Activated effector memory CD4-positive, alpha-beta T cell treated with Interleukin-2 at 50 U/mL for 16 hours (primary cell): Measurements from ENCODE around the gene TTLL9.
"Not testable (repeated sequence)": the region's sequence is repeated elsewhere in the genome, so short reads cannot be mapped to it uniquely, and the experiment has no call there.

Experiments
- DNase-seq: peaks from one replicate; pipeline ENCODE4 v3.0.0-alpha.2; 2020

TTLL9 gene

GRCh38 chr20:31921480-31921879 lies 51.0 kb downstream of the TTLL9 start:
- not testable (repeated sequence) for DNase-seq

GRCh38 chr20:31922181-31922580 lies 51.7 kb downstream of the TTLL9 start:
- DNase-seq, result no peak

- DNase-seq, result no peak
Observed at GRCh38 chr20:31922588-31922987, 52.2 kb downstream of the TTLL9 start.

- no peak for DNase-seq
Observed at GRCh38 chr20:31923388-31924331, 53.2 kb downstream of the TTLL9 start.

GRCh38 chr20:31924561-31924960 lies 54.1 kb downstream of the TTLL9 start:
- DNase-seq, result no peak

GRCh38 chr20:31925631-31926030 lies 55.2 kb downstream of the TTLL9 start:
- DNase-seq, result no peak

- no peak for DNase-seq
Observed at GRCh38 chr20:31926493-31926892, 56.1 kb downstream of the TTLL9 start.

- DNase-seq, result no peak
Observed at GRCh38 chr20:31927627-31928159, 57.3 kb downstream of the TTLL9 start.

- not testable (repeated sequence) for DNase-seq
Observed at GRCh38 chr20:31929631-31930030, 59.2 kb downstream of the TTLL9 start.

GRCh38 chr20:31930779-31931178 lies 60.3 kb downstream of the TTLL9 start:
- no peak for DNase-seq

GRCh38 chr20:31933698-31934097 lies 63.3 kb downstream of the TTLL9 start:
- DNase-seq, result no peak

GRCh38 chr20:31934491-31934890 lies 64.1 kb downstream of the TTLL9 start:
- no peak for DNase-seq

GRCh38 chr20:31934968-31935764 lies 64.7 kb downstream of the TTLL9 start:
- no peak for DNase-seq

GRCh38 chr20:31936420-31936819 lies 66.0 kb downstream of the TTLL9 start:
- no peak for DNase-seq

- no peak for DNase-seq
Observed at GRCh38 chr20:31937820-31938219, 67.4 kb downstream of the TTLL9 start.

- DNase-seq, result no peak
Observed at GRCh38 chr20:31939661-31940060, 69.2 kb downstream of the TTLL9 start.

GRCh38 chr20:31943052-31943471 lies 72.6 kb downstream of the TTLL9 start:
- no peak for DNase-seq

- DNase-seq, result no peak
Observed at GRCh38 chr20:31945319-31945718, 74.9 kb downstream of the TTLL9 start.

GRCh38 chr20:31945785-31946184 lies 75.4 kb downstream of the TTLL9 start:
- DNase-seq, result no peak

GRCh38 chr20:31948008-31948407 lies 77.6 kb downstream of the TTLL9 start:
- DNase-seq, result no peak

- DNase-seq, result no peak
Observed at GRCh38 chr20:31949877-31950646, 79.6 kb downstream of the TTLL9 start.

GRCh38 chr20:31951203-31951529 lies 80.7 kb downstream of the TTLL9 start:
- no peak for DNase-seq
